K562 (cell line): ENCODE measurements around the gene RYR3. TPM values are rescaled to one million over a fixed set of nuclear protein-coding genes. Genes with fewer than 3 reads are reported as not detected.

Experiments used
- ATAC-seq: fragments of 200-7000 bp; cut with Tn5 transposase; 3 replicates; pipeline ENCODE4 v1.9.1; 2020; ENCODE audit warnings: moderate library complexity
- BruUV-seq: library from RNA; stranded (reverse); fragments of 400-500 nt; replicated peaks from 2 replicates; lab custom pipeline; 2021; lab: Mats Ljungman, UMichigan
- CTCF ChIA-PET: fragments of 300-600 bp; formaldehyde crosslinking; extraction: SDS; loops from one replicate; lab custom pipeline; 2021; ENCODE audit warnings: low intra/inter-chr PET ratio; lab: Yijun Ruan, JAX
- POLR2A ChIA-PET: fragments of 300-600, 350-650 bp; sonication (Branson Sonifier 250); formaldehyde crosslinking; extraction: SDS; loops from one replicate; lab custom pipeline; 2021; ENCODE audit warnings: antibody characterized with exemption, inconsistent platforms; lab: Yijun Ruan, JAX
- DNase-seq, 4 experiments: peaks; one replicate each; pipeline versions ENCODE4 v3.0.0 to v3.0.0-alpha.2; 2011 to 2018; ENCODE audit warnings: low spot score in 3 of 4, mixed read lengths in 3 of 4; ENCODE audit errors: extremely low read depth in 1 of 4
- FAIRE-seq: peaks from 2 replicates; lab custom pipeline; 2011; peaks lifted over from hg19 to GRCh38; lab: Jason Lieb, UNC
- H2AFZ ChIP-seq: 2 replicates; pipeline ENCODE4 v1.6.0; 2011; ENCODE audit warnings: low read depth, low read length, control low read depth, inconsistent platforms
- H3K27ac ChIP-seq: fragments of 200-600 bp; 3 replicates; pipeline ENCODE4 v1.8.0; 2011; ENCODE audit warnings: low read depth, mild to moderate bottlenecking, control low read depth, inconsistent platforms, low read length, moderate library complexity, mixed read lengths; ENCODE audit errors: extremely low read depth
- H3K27me3 ChIP-seq, 2 experiments: fragments of 300-600 bp in 1 of 2; 2 replicates in 1 of 2; 3 replicates in 1 of 2; pipeline versions ENCODE4 v1.6.0 to v1.8.0; 2011; ENCODE audit warnings: inconsistent platforms in 2 of 2, low read length in 2 of 2, mild to moderate bottlenecking in 1 of 2, mixed read lengths in 1 of 2, moderate library complexity in 1 of 2; ENCODE audit not compliant: control insufficient read depth in 2 of 2, insufficient read depth in 2 of 2
- H3K36me3 ChIP-seq: fragments of 300-600 bp; 3 replicates; pipeline ENCODE4 v1.8.0; 2011; ENCODE audit warnings: mild to moderate bottlenecking, low read length, inconsistent platforms; ENCODE audit not compliant: control insufficient read depth, insufficient read depth
- H3K4me1 ChIP-seq, 2 experiments: fragments of 200-600 bp in 1 of 2; replicated peaks in 1 of 2; 2 replicates in 1 of 2; 3 replicates in 1 of 2; pipeline versions ENCODE4 v1.5.1 to v1.8.0; 2011; ENCODE audit warnings: inconsistent platforms in 2 of 2, low read length in 2 of 2, mild to moderate bottlenecking in 1 of 2, mixed read lengths in 1 of 2, moderate library complexity in 1 of 2; ENCODE audit not compliant: control insufficient read depth in 2 of 2, insufficient read depth in 2 of 2
- H3K4me2 ChIP-seq: 2 replicates; pipeline ENCODE4 v1.6.1; 2011; ENCODE audit warnings: low read length, control low read depth, inconsistent platforms, mixed read lengths; ENCODE audit not compliant: insufficient read depth
- H3K4me3 ChIP-seq: fragments of 200-600 bp; sonication (generic), shearing (Covaris generic); 2 replicates; pipeline ENCODE4 v1.5.1; 2016; ENCODE audit warnings: control low read depth, inconsistent platforms
- H3K79me2 ChIP-seq: fragments of 200-600 bp; 3 replicates; pipeline ENCODE4 v1.8.0; 2011; ENCODE audit warnings: low read length, inconsistent platforms; ENCODE audit not compliant: control insufficient read depth, insufficient read depth
- H3K9ac ChIP-seq, 2 experiments: 2 replicates each; pipeline versions ENCODE4 v1.6.0 to v1.6.1; 2011; ENCODE audit warnings: low read depth in 2 of 2, low read length in 2 of 2, control low read depth in 1 of 2, inconsistent platforms in 1 of 2, mild to moderate bottlenecking in 1 of 2, mixed read lengths in 1 of 2; ENCODE audit not compliant: insufficient read depth in 1 of 2
- H3K9me1 ChIP-seq: one replicate; pipeline ENCODE4 v1.6.0; 2011; ENCODE audit warnings: inconsistent platforms, mild to moderate bottlenecking, low read length, moderate library complexity; ENCODE audit not compliant: control insufficient read depth, insufficient read depth
- H3K9me3 ChIP-seq: replicated peaks from 2 replicates; pipeline ENCODE4 v1.5.1; 2011; ENCODE audit warnings: low read depth, low read length, inconsistent platforms; ENCODE audit not compliant: control insufficient read depth, insufficient read depth
- H4K20me1 ChIP-seq: replicated peaks from 2 replicates; pipeline ENCODE4 v1.6.1; 2011; ENCODE audit warnings: low read length, inconsistent platforms, mixed read lengths; ENCODE audit not compliant: control insufficient read depth, insufficient read depth
- ARNT ChIP-seq, 2 experiments: fragments of 450-650 bp; IDR thresholded peaks; 2 replicates each; pipeline ENCODE4 v1.6.1; 2016; ENCODE audit warnings: mild to moderate bottlenecking in 1 of 2
- ASH1L ChIP-seq: fragments of 450-650 bp; IDR thresholded peaks from 2 replicates; pipeline ENCODE4 v1.6.1; 2018; ENCODE audit warnings: borderline replicate concordance, mild to moderate bottlenecking, low read depth; ENCODE audit not compliant: partially characterized antibody
- ELF2 ChIP-seq: fragments of 250-450 bp; sonication (Bioruptor Pico); IDR thresholded peaks from 2 replicates; pipeline ENCODE4 v1.5.0; 2021; ENCODE audit warnings: mild to moderate bottlenecking
- EP300 ChIP-seq: IDR thresholded peaks from 2 replicates; pipeline ENCODE4 v1.6.1; 2012; ENCODE audit warnings: low read length, improper control_type of control experiment
- FUS ChIP-seq: fragments of 200-400 bp; formaldehyde crosslinking; optimal IDR thresholded peaks from 2 replicates; pipeline ENCODE3; 2017; ENCODE audit warnings: low read depth, low read length
- HNRNPK ChIP-seq: fragments of 200-400 bp; formaldehyde crosslinking; IDR thresholded peaks from one replicate; pipeline ENCODE4 v1.6.1; 2018; ENCODE audit warnings: mild to moderate bottlenecking, low read depth, low read length; ENCODE audit not compliant: poor library complexity, severe bottlenecking
- LEF1 ChIP-seq: fragments of 450-650 bp; IDR thresholded peaks from 2 replicates; pipeline ENCODE4 v1.6.1; 2016; ENCODE audit warnings: mild to moderate bottlenecking
- MBD2 ChIP-seq: sonication (generic); IDR thresholded peaks from 2 replicates; pipeline ENCODE4 v1.6.1; 2016; ENCODE audit warnings: low read depth, borderline replicate concordance
- NCOA1 ChIP-seq: fragments of 450-650 bp; IDR thresholded peaks from 2 replicates; pipeline ENCODE4 v1.6.1; 2016; ENCODE audit warnings: low read depth
- NONO ChIP-seq, 2 experiments: fragments of 200-400 bp in 1 of 2; fragments of 450-650 bp in 1 of 2; formaldehyde crosslinking in 1 of 2; IDR thresholded peaks; 2 replicates each; pipeline ENCODE4 v1.6.1; 2017; ENCODE audit warnings: low read depth in 2 of 2, mild to moderate bottlenecking in 2 of 2, moderate library complexity in 2 of 2, low read length in 1 of 2
- RFX7 ChIP-seq: fragments of 250-450 bp; sonication (Bioruptor Pico); IDR thresholded peaks from 2 replicates; pipeline ENCODE4 v1.5.1; 2021; ENCODE audit warnings: mild to moderate bottlenecking
- XRCC4 ChIP-seq: IDR thresholded peaks from one replicate; pipeline ENCODE4 v1.6.1; 2011; ENCODE audit not compliant: insufficient read depth, insufficient read length; ENCODE audit errors: extremely low read depth
- ZNF695 ChIP-seq: fragments of 450-650 bp; formaldehyde crosslinking; IDR thresholded peaks from 2 replicates; pipeline ENCODE4 v1.4.0; 2020; ENCODE audit warnings: mild to moderate bottlenecking, moderate library complexity
- ZNF77 ChIP-seq: fragments of 250-450 bp; sonication (Bioruptor Pico); IDR thresholded peaks from 2 replicates; pipeline ENCODE4 v1.5.0; 2020
- WGBS: fragments of 100-300 bp; shearing (Covaris generic); methylation state at CpG from one replicate; pipeline ENCODE4 v1.1.6; 2016; ENCODE audit warnings: low coverage, mixed read lengths; ENCODE audit not compliant: insufficient coverage; ENCODE audit errors: missing lambda C conversion rate; 5-methylcytosine and 5-hydroxymethylcytosine counted together
- in situ Hi-C: fragments of 300-500 bp; cut with MboI; formaldehyde crosslinking; loops from 4 replicates; pipeline ENCODE4 v1.15.0; 2018; ENCODE audit warnings: inconsistent platforms, mixed read lengths
- intact Hi-C: fragments of 100-400 bp; cut with micrococcal nuclease; formaldehyde crosslinking; loops from 2 replicates; pipeline ENCODE4 v1.14.2; 2022
- polyA plus RNA-seq, 8 experiments: library from polyadenylated mRNA; depleted of rRNA in 4 of 8; stranded (reverse) in 5 of 8; unstranded in 3 of 8; fragments of >200 nt; fragmentation: Nextera tagmentation in 2 of 8; fragmentation: Illumina TruSeq in 1 of 8; extraction: Ambion mirVana in 2 of 8; extraction: Trizol in 1 of 8; gene quantifications; 2 replicates each; pipeline versions ENCODE4 v1.2.1 to v1.2.3, GENCODE V29; 2011 to 2014; ENCODE audit warnings: inconsistent platforms in 1 of 8, missing spikeins in 1 of 8
- total RNA-seq, 7 experiments: library from RNA; depleted of rRNA in 6 of 7; stranded (reverse); fragments of >200 nt in 6 of 7; fragmentation: Illumina TruSeq in 2 of 7; extraction: Trizol in 2 of 7; gene quantifications; 2 replicates each; pipeline versions ENCODE4 v1.2.1 to v1.2.3, GENCODE V29; 2011 to 2021; ENCODE audit warnings: low replicate concordance in 1 of 7
- TF ChIP-seq, protein P1 (sequence below): fragments of 250-450 bp; sonication (Bioruptor Pico); IDR thresholded peaks from 2 replicates; pipeline ENCODE4 v1.8.0; 2021; ENCODE audit warnings: mild to moderate bottlenecking, moderate library complexity
- TF ChIP-seq, protein P2 (sequence below): fragments of 250-450 bp; sonication (Bioruptor Pico); IDR thresholded peaks from 2 replicates; pipeline ENCODE4 v1.8.0; 2021; ENCODE audit warnings: borderline replicate concordance, mild to moderate bottlenecking, moderate library complexity; ENCODE audit not compliant: poor library complexity, severe bottlenecking
- TF ChIP-seq, protein P3 (sequence below): sonication (generic); formaldehyde crosslinking; IDR thresholded peaks from 2 replicates; pipeline ENCODE4 v1.8.1; 2023; ENCODE audit warnings: mild to moderate bottlenecking, missing genetic modification reagents

The RYR3 gene
- total and polyA plus RNA-seq, 9 of the 15 experiments (the other 6 are each of a cell fraction or from before 2014, with no cell fraction given): 0.04 TPM; not detected in 8

DNA sequence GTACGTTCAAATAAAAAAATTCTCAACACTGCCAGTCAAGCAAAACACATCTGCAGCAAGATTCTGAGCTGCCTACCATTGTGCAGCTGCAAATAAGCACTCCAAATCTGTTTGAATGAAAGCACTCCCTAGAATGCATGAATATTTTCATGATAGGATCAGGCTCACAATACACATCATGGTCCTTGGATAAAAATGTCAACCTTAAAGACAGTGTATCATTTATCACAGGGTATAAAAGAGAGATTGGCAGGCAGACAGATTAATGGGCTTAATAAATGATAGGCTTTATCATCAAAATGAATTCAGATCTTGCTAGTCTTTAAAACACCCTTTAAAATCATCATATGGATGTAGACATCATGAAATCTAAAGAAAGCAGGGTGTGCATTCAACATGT, 9.2 kb downstream of the RYR3 start (continued):
- TF ChIP-seq ZNF77 (CRISPR knock-in tag): no peak
- TF ChIP-seq HNRNPK: no peak

DNA sequence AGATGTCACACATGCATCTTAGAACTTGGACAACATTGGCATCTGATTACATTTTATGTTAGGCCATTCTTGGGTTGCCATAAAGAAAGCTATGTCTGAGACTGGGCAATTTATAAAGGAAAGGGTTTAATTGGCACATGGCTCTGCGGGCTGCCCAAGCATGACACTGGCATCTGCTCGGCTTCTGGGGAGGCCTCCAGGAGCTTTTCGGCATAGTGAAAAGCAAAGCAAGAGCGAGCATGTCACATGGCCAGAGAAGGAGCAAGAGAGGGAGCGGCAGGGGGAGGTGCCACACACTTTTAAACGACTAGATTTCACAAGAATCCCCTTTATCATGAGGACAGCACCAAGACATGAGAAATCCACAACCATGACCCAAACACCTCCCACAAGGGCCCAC, 11.3 kb downstream of the RYR3 start:
- ChIA-PET POLR2A (no interaction called here), CTCF (no interaction called here)
- no peak overlapping the region for H2AFZ ChIP-seq
- no peaks in the 10 kb centered on the region for H3K9me3 ChIP-seq
- no peak for ATAC-seq
- no peak overlapping the region for H3K4me3 ChIP-seq
- in situ Hi-C loops: no loop called here
- H4K20me1 ChIP-seq: no peaks in the 10 kb centered on the region; the same call in 1 of the 2 replicates
- H3K4me1 ChIP-seq: no peaks in the 10 kb centered on the region
- H3K4me2 ChIP-seq: no peak overlapping the region
- TF ChIP-seq EP300: no peak
- no peak for TF ChIP-seq NCOA1
- no peak for TF ChIP-seq LEF1
- TF ChIP-seq, protein P1, sequence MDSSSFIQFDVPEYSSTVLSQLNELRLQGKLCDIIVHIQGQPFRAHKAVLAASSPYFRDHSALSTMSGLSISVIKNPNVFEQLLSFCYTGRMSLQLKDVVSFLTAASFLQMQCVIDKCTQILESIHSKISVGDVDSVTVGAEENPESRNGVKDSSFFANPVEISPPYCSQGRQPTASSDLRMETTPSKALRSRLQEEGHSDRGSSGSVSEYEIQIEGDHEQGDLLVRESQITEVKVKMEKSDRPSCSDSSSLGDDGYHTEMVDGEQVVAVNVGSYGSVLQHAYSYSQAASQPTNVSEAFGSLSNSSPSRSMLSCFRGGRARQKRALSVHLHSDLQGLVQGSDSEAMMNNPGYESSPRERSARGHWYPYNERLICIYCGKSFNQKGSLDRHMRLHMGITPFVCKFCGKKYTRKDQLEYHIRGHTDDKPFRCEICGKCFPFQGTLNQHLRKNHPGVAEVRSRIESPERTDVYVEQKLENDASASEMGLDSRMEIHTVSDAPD (CRISPR knock-in tag): no peak
- no peak for TF ChIP-seq ARNT (IDR thresholded peaks at IDR 0.05)
- no peak for TF ChIP-seq ASH1L
- TF ChIP-seq, protein P2, sequence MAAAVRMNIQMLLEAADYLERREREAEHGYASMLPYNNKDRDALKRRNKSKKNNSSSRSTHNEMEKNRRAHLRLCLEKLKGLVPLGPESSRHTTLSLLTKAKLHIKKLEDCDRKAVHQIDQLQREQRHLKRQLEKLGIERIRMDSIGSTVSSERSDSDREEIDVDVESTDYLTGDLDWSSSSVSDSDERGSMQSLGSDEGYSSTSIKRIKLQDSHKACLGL (CRISPR knock-in tag): no peak
- no peak for TF ChIP-seq ZNF695
- TF ChIP-seq XRCC4: no peak
- TF ChIP-seq NONO (IDR thresholded peaks at IDR 0.05; ENCODE audit: low read depth in 2 of 2, low read length in 1 of 2): no peak
- TF ChIP-seq MBD2: no peak
- TF ChIP-seq, protein P3, sequence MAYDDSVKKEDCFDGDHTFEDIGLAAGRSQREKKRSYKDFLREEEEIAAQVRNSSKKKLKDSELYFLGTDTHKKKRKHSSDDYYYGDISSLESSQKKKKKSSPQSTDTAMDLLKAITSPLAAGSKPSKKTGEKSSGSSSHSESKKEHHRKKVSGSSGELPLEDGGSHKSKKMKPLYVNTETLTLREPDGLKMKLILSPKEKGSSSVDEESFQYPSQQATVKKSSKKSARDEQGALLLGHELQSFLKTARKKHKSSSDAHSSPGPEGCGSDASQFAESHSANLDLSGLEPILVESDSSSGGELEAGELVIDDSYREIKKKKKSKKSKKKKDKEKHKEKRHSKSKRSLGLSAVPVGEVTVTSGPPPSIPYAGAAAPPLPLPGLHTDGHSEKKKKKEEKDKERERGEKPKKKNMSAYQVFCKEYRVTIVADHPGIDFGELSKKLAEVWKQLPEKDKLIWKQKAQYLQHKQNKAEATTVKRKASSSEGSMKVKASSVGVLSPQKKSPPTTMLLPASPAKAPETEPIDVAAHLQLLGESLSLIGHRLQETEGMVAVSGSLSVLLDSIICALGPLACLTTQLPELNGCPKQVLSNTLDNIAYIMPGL (CRISPR knock-in tag): no peak
- no peak for TF ChIP-seq RFX7 (CRISPR knock-in tag)
- no peak for TF ChIP-seq FUS
- no peak for TF ChIP-seq ELF2
- H3K9me1 ChIP-seq: no peaks in the 10 kb centered on the region
- no peak for DNase-seq
- H3K27ac ChIP-seq: no peak overlapping the region
- 0% methylated on average over 6 of the region's 6 CpGs for WGBS
- no peak overlapping the region for H3K9ac ChIP-seq
- FAIRE-seq: no peak
- intact Hi-C loops: no loop called here
- no TSS peak for BruUV-seq
- no peaks in the 10 kb centered on the region for H3K36me3 ChIP-seq
- no peaks in the 10 kb centered on the region for H3K79me2 ChIP-seq
- no peaks in the 10 kb centered on the region for H3K27me3 ChIP-seq
